SK-N-DZ (cell line): ENCODE measurements around the gene AGAP1.

Experiments used
- DNase-seq: peaks from one replicate; pipeline ENCODE4 v3.0.0-alpha.2; 2015; ENCODE audit warnings: low spot score

Gene AGAP1

GRCh38 chr2:235546436-235546835, 52.6 kb downstream of the AGAP1 start:
- DNase-seq = no peak

GRCh38 chr2:235549735-235550377, 56.0 kb downstream of the AGAP1 start:
- no peak for DNase-seq

DNA sequence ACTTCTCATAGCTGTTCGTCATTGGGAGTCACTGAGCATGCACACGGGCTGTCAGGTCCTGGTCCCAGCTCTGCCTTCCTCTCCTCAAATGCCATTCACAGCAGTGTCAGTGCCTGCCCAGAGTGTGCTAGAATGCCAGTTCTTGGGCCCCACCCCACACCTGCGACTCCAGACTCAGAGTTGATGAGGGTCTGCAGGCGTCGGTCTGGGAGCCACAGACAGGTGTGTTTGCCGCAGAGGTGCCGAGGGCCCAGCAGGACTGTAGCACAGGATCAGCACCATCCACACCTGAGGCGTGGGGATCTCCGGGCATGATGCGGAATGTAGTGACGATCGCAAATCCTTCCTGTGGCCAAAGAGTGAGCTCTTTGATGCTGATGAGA, 56.5 kb downstream of the AGAP1 start:
- DNase-seq = no peak

DNA sequence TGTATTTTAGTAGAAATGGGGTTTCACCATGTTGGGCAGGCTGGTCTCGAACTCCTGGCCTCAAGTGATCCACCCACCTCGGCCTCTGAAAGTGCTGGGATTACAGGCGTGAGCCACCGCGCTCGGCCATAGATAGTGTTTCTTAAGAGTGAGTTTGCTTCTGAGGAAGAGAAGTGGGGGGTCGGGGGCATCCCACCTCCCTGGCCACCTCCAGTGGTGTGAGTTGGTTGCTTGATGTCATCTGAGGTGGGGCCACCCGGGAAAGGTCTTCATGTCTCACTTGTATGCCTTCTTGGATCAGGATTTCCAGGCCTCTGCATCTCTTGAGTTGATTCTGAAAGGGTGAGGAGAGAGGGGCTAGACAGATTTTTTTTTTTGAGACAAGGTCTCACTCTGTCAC, 57.1 kb downstream of the AGAP1 start:
- no peak for DNase-seq

DNA sequence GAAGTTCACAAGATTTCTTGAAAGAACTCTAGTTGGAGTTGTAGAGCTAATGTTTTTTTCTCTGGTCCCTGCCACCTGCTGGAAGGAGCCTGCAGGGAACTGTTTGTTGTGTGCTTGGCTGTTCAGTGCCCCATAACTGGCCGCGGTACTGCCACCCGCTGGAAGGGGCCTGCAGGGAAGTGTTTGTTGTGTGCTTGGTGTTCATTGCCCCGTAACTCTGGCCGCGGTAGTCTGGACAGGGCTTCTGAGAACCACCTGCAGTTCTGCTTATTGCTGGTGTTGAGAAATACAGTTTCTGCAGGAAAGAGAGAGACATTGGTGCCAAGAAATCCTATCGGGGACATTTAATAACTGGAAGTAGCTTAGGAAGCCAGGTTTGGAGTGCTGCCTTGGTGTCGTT, 58.1 kb downstream of the AGAP1 start:
- peak; percentile 45 for DNase-seq

GRCh38 chr2:235552671-235553070, 58.8 kb downstream of the AGAP1 start:
- DNase-seq = no peak

DNA sequence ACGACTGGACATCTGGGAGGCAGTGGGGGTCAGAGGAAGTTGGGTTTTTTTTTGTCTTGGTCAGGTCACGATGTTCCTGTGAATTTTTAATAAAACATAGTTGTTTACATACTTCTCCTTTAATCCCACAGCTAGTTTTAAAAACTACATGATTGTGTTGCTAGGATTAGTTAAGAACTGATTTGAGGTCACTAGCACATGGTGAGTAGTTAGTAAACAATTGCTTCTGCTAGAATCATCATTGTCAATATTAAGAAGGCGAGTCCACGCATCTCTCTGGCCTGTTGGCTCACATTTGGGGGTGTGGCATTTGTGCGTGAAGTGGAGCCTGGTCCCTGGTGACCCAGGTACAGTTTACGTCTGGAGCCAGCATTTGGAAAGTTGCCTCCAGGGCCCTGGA, 59.4 kb downstream of the AGAP1 start:
- no peak for DNase-seq

DNA sequence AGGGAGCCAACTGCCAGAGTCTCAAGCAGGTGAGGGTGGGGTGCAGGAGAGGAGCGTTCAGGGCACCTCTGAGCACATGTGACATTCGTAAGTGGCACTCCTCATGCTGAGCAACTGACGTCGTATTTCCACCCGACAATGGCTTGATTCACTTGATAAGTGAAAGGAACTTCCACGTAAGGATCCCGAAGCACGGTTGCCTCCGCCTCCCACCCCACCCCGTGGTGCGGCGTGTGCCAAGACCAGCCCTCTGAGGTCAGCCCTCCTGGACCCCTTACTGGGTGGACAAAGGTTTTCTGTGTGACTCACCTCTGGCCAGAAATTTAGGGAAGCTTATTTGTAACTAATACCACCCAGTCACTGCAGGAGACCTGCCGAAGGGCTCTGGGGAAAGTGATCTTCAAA, 59.9 kb downstream of the AGAP1 start:
- no peak for DNase-seq

- DNase-seq = no peak
Measured at GRCh38 chr2:235554385-235554784, 60.5 kb downstream of the AGAP1 start.

- no peak for DNase-seq
Measured at GRCh38 chr2:235554936-235555335, 61.1 kb downstream of the AGAP1 start.

GRCh38 chr2:235555371-235555770, 61.5 kb downstream of the AGAP1 start:
- no peak for DNase-seq

DNA sequence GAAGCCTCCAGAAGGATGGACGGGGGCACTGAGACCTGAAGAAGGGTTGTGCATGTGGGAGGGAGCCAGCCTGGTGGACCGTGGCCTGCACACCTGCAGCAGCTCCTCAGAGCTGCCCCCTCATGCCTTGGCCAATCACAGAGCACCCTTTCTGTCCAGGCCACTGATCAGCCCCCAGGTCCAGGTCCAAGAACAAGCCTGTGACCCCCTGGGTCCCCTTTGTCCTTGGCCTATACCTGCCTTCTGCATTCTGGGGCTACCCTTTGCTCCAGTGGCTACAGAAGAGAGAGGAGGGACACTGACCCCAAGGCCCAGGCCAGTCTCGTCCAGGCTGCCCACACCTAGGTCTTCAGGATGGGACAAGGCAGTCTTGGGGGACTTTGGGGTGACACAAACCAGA, 62.2 kb downstream of the AGAP1 start:
- no peak for DNase-seq

- no peak for DNase-seq
Measured at GRCh38 chr2:235556901-235557300, 63.1 kb downstream of the AGAP1 start.

DNA sequence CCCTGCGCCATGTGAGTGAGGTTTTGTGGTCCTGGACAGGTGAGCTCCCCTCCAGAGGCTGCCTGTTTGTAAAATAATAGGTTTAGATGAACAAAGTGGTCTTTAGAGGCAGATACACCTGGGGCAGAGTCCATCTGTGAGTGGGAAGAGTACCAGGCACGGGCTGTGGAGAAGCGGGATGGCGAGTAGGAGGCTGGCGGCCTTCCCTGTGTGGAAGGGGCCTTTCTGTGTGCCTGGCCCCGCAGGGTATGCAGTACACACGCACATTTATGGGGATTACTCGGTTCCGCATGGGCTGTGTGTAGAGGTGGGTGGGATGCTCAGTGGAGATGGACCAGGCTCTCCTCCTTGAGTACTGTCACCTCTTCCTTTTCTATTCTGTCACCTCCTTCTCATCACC, 64.1 kb downstream of the AGAP1 start:
- no peak for DNase-seq

DNA sequence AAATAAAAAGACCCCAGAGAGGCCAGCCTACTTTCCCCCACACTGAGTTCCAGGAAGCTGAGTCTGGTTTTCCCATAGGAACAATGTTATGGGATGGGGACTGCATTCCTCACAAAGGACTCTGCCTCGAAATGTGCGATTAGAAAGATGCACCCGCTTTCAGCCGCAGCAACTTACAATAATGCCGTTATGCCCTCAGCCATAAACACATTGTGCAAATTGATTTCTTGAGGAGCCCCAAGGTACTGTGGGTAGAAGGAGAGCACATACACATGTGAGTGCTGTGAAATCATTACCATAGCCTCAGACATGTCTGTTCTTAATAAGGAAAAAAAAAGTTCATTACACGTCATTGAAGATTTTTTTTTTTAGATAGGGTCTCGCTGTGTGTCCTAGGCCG, 64.7 kb downstream of the AGAP1 start:
- no peak for DNase-seq

- DNase-seq = no peak
Measured at GRCh38 chr2:235560345-235560744, 66.5 kb downstream of the AGAP1 start.

DNA sequence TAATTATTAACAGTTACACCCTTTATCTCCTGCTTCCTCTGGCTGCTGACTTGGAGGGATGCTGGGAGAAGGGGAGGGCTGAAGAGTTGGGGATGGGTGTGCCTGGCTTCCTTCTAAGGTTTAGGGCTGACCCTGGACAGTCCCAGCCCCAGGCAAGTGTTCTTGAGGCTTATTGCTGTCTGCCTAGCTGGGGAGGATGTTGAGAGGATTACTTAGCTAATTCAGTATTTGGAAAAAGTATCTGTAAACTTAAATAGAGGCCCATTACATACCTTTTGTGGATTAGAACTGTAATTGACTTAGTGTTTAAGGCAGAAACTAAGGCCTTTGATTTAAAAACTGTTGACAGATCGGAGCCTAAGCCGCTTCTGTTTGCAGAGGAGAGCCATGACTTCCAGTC, 67.6 kb downstream of the AGAP1 start:
- no peak for DNase-seq

DNA sequence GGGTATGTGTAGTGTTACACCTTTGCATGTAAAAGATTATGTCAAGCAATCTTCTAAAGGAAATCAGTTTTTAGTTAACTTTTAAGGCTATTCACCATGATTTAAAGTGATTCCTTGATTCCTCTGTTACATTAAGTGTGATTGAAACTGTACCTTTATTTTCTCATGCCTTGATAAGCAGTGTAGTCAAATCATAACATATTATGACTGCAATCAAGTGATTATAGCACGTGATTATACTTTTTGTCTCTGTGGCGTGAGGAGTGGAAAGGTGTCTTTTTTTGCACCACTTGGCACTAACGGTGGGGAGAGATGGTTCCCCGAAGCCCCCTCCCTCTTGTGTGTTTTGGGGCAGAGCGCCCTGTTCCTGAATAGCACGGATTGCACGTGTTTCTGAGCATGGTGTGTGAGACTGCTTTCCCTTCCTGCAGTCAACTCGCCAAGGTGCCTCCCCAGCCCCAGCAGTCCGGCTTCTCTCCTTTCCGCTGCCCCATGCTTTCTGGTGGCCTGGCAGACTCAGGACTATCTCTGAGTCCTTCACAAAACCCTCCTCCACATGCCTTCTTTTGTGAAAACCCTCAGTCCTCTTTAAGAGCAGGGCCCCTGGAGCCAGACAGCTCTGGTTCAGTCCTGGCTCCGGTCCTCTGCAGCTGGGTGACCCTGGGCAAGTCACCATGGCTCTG, 68.4 kb downstream of the AGAP1 start:
- DNase-seq = no peak

GRCh38 chr2:235563056-235563910, 69.4 kb downstream of the AGAP1 start:
- no peak for DNase-seq

GRCh38 chr2:235564066-235564465, 70.2 kb downstream of the AGAP1 start:
- DNase-seq = no peak

- no peak for DNase-seq
Measured at GRCh38 chr2:235564884-235565530, 71.2 kb downstream of the AGAP1 start.

DNA sequence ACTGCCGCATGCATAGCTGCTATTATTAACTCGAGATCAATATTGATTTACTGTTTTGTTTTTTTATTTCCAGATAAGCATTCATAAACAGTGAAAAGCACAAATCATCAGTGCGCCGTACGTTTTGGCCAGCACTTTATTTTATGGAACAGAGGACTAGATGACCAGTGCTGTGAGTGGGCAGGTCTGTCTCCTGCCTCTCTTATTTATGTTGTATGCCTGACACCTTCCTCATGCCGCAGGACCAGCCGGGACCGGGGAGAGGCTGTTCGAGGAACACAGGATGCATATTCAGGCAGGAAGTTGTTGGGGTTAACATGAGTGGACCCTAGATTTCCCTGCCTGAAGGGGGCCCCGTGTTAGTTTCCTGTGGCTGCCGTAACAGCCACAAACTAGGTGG, 72.6 kb downstream of the AGAP1 start:
- DNase-seq = no peak
